Sigmoid colon (tissue), 7 donors: ENCODE measurements around the gene TGFB1I1. TPM values are rescaled to one million over a fixed set of nuclear protein-coding genes. Genes with fewer than 3 reads are reported as not detected.

Experiments used
- DNase-seq: peaks from one replicate; pipeline ENCODE4 v3.0.0-alpha.2; 2019
- H3K27ac ChIP-seq, 4 donors: fragments of 200-600 bp; sonication (generic); one replicate each; pipeline ENCODE4 v1.5.1; 2016 to 2019; ENCODE audit warnings: mild to moderate bottlenecking in 1 of 4
- H3K27me3 ChIP-seq, 3 donors: fragments of 200-600 bp; sonication (generic); one replicate each; pipeline ENCODE4 v1.5.1; 2019; ENCODE audit warnings: mild to moderate bottlenecking in 1 of 3
- H3K36me3 ChIP-seq, 4 donors: fragments of 200-600 bp; sonication (generic); one replicate each; pipeline ENCODE4 v1.5.1; 2016 to 2019
- H3K4me1 ChIP-seq, 4 donors: fragments of 200-600 bp; sonication (generic); one replicate each; pipeline ENCODE4 v1.5.1; 2017 to 2019
- H3K4me3 ChIP-seq, 4 donors: fragments of 200-600 bp; sonication (generic); one replicate each; pipeline ENCODE4 v1.5.1; 2017 to 2019; ENCODE audit warnings: mild to moderate bottlenecking in 2 of 4, moderate library complexity in 1 of 4
- H3K9me3 ChIP-seq, 4 donors: fragments of 200-600 bp in 3 of 4; sonication (generic) in 3 of 4; one replicate each; pipeline versions ENCODE4 v1.5.1 to v1.6.1; 2013 to 2019
- CTCF ChIP-seq, 4 experiments: fragments of 450-650 bp in 3 of 4; fragments of 200-600 bp in 1 of 4; IDR thresholded peaks; one replicate each; pipeline ENCODE4 v1.5.1; 2016 to 2019; ENCODE audit warnings: antibody characterized with exemption in 4 of 4, mild to moderate bottlenecking in 3 of 4, moderate library complexity in 2 of 4
- EP300 ChIP-seq, 4 donors: sonication (generic); formaldehyde crosslinking; IDR thresholded peaks; one replicate each; pipeline ENCODE4 v1.6.1; 2017; ENCODE audit warnings: antibody characterized with exemption in 4 of 4
- POLR2A ChIP-seq, 2 donors: fragments of 450-650 bp; IDR thresholded peaks; one replicate each; pipeline ENCODE4 v1.6.1; 2016; ENCODE audit warnings: antibody characterized with exemption in 2 of 2, mild to moderate bottlenecking in 2 of 2, moderate library complexity in 2 of 2
- POLR2AphosphoS5 ChIP-seq, 4 donors: sonication (generic); formaldehyde crosslinking; IDR thresholded peaks; one replicate each; pipeline ENCODE4 v1.6.1; 2017; ENCODE audit warnings: antibody characterized with exemption in 4 of 4
- WGBS, 2 donors: extraction: QIAGEN DNeasy Blood & Tissue Kit; methylation state at CpG; one replicate each; pipeline ENCODE4 v1.1.7; 2013; 5-methylcytosine and 5-hydroxymethylcytosine counted together
- intact Hi-C: fragments of 100-400 bp; cut with DNase I; formaldehyde crosslinking; loops from one replicate; pipeline ENCODE4 v1.15.1; 2023
- polyA plus RNA-seq, 3 donors: library from polyadenylated mRNA; stranded (reverse); fragments of 200-250 nt; gene quantifications; one replicate each; pipeline ENCODE4 v1.2.3, GENCODE V29; 2013
- total RNA-seq, 4 donors: library from RNA; depleted of rRNA; stranded (reverse); fragments of >200 nt; gene quantifications; one replicate each; pipeline ENCODE4 v1.1.0, GENCODE V29; 2016
- donor health status: healthy with polysubstance abuse.
- donor health status: Bipolar disorder and iron deficiency.
- donor health status: healthy.

The TGFB1I1 gene
- total and polyA plus RNA-seq, 7 donors, result 10.4 to 339 (median 124) TPM

- Histone ChIP-seq H3K4me3 (peak overlapping the region in 3 of 4 donors; percentile 79 to 90 (median 89)), H3K36me3 (peaks cover 36 to 51% (median 49%) of the 10 kb centered on the region in 4 donors), H3K9me3 (no peaks in the 10 kb centered on the region), H3K27me3 (no peaks in the 10 kb centered on the region), H3K4me1 (peaks cover 0 to 65% (median 60%) of the 10 kb centered on the region in 4 donors), H3K27ac (peak overlapping the region; percentile 98 to 99 (median 98))
- intact Hi-C loops, result loop anchor here (2.0 to 10.0 kb wide), 2 partner anchors 35 to 241 kb away; partner anchors contain the start of gene RUSF1
- DNase-seq, result no peak
- TF ChIP-seq CTCF (IDR thresholded peaks at IDR 0.05) (no peak), POLR2A (IDR thresholded peaks at IDR 0.05) (no peak), POLR2AphosphoS5 (IDR thresholded peaks at IDR 0.05) (no peak), EP300 (IDR thresholded peaks at IDR 0.05) (no peak)
- WGBS, 2 donors, result 89 to 90% methylated on average over 17 of the region's 17 CpGs
Observed at GRCh38 chr16:31473264-31473984, 1.5 kb downstream of the TGFB1I1 start.

GRCh38 chr16:31474173-31474714, 2.3 kb downstream of the TGFB1I1 start:
- Histone ChIP-seq H3K27ac (peak overlapping the region in 3 of 4 donors; percentile 98 to 99 (median 98)), H3K9me3 (no peaks in the 10 kb centered on the region), H3K4me1 (peaks cover 0 to 65% (median 60%) of the 10 kb centered on the region in 4 donors), H3K4me3 (peak overlapping the region in 1 of 4 donors; percentile 89), H3K36me3 (peaks cover 36 to 58% (median 49%) of the 10 kb centered on the region in 4 donors), H3K27me3 (no peaks in the 10 kb centered on the region)
- TF ChIP-seq CTCF (IDR thresholded peaks at IDR 0.05) (no peak), POLR2AphosphoS5 (IDR thresholded peaks at IDR 0.05) (no peak), EP300 (IDR thresholded peaks at IDR 0.05) (no peak), POLR2A (IDR thresholded peaks at IDR 0.05) (no peak)
- no peak for DNase-seq
- intact Hi-C loops, result loop anchor here (10.0 kb wide), 1 partner anchor 241 kb away; a partner anchor contains a TSS
- WGBS, 2 donors, result 76 to 81% methylated on average over 12 of the region's 12 CpGs

GRCh38 chr16:31474773-31475738, 3.1 kb downstream of the TGFB1I1 start:
- intact Hi-C loops, result loop anchor here (10.0 kb wide), 1 partner anchor 240 kb away; a partner anchor contains a TSS
- 87 to 90% methylated on average over 12 of the region's 12 CpGs for WGBS, 2 donors
- peaks cover 36 to 60% (median 49%) of the 10 kb centered on the region in 4 donors for H3K36me3 ChIP-seq
- H3K9me3 ChIP-seq, result no peaks in the 10 kb centered on the region
- H3K27ac ChIP-seq, result peak overlapping the region in 3 of 4 donors; percentile 98 to 99 (median 98)
- H3K4me1 ChIP-seq, result peaks cover 0 to 65% (median 62%) of the 10 kb centered on the region in 4 donors
- no peaks in the 10 kb centered on the region for H3K27me3 ChIP-seq
- H3K4me3 ChIP-seq, result no peak overlapping the region
- TF ChIP-seq POLR2A (IDR thresholded peaks at IDR 0.05), result no peak
- no peak for TF ChIP-seq POLR2AphosphoS5 (IDR thresholded peaks at IDR 0.05)
- no peak for TF ChIP-seq EP300 (IDR thresholded peaks at IDR 0.05)
- no peak for TF ChIP-seq CTCF (IDR thresholded peaks at IDR 0.05)
- no peak for DNase-seq

- H3K36me3 ChIP-seq, result peaks cover 36 to 60% (median 49%) of the 10 kb centered on the region in 4 donors
- no peaks in the 10 kb centered on the region for H3K27me3 ChIP-seq
- H3K4me3 ChIP-seq, result peak overlapping the region in 3 of 4 donors; percentile 18 to 30 (median 24)
- WGBS, 2 donors, result 23 to 65% methylated on average over 26 of the region's 26 CpGs
- intact Hi-C loops, result loop anchor here (10.0 kb wide), 1 partner anchor 239 kb away; a partner anchor contains a TSS
- TF ChIP-seq EP300 (IDR thresholded peaks at IDR 0.05) (no peak), POLR2A (IDR thresholded peaks at IDR 0.05) (no peak), CTCF (IDR thresholded peaks at IDR 0.05) (no peak), POLR2AphosphoS5 (IDR thresholded peaks at IDR 0.05) (no peak)
- peaks cover 0 to 65% (median 60%) of the 10 kb centered on the region in 4 donors for H3K4me1 ChIP-seq
- no peaks in the 10 kb centered on the region for H3K9me3 ChIP-seq
- no peak for DNase-seq
- peak overlapping the region; percentile 55 to 99 (median 70) for H3K27ac ChIP-seq
Observed at GRCh38 chr16:31475946-31476302, 4.0 kb downstream of the TGFB1I1 start.
